Mesodermal cell (in vitro differentiated cells): ENCODE data around the gene HAPLN1.
A peak's percentile ranks its signal among the peaks of the same experiment; 100 is the strongest.

ENCODE experiments used
- H3K27ac ChIP-seq: 2 replicates; pipeline ENCODE4 v1.7.0; 2013; ENCODE audit warnings: mild to moderate bottlenecking, low read depth, low read length, moderate library complexity; ENCODE audit not compliant: severe bottlenecking
- H3K36me3 ChIP-seq: 2 replicates; pipeline ENCODE4 v1.7.1; 2013; ENCODE audit warnings: mild to moderate bottlenecking, low read length, moderate library complexity; ENCODE audit not compliant: control insufficient read depth, insufficient read depth
- H3K4me1 ChIP-seq: one replicate; pipeline ENCODE4 v1.7.1; 2013; ENCODE audit warnings: mild to moderate bottlenecking, low read length; ENCODE audit not compliant: insufficient read depth, control insufficient read depth, poor library complexity, severe bottlenecking
- H3K4me3 ChIP-seq: 2 replicates; pipeline ENCODE4 v1.7.0; 2013; ENCODE audit warnings: low read length, control low read depth, mild to moderate bottlenecking; ENCODE audit not compliant: insufficient read depth, poor library complexity, severe bottlenecking; ENCODE audit errors: extremely low read depth
- H3K9me3 ChIP-seq: 2 replicates; pipeline ENCODE4 v1.7.1; 2013; ENCODE audit warnings: mild to moderate bottlenecking, low read length, moderate library complexity; ENCODE audit not compliant: control insufficient read depth
- WGBS, 2 experiments: methylation state at CpG; one replicate each; pipeline ENCODE4 v1.1.5; 2013; ENCODE audit warnings: missing lambda C conversion rate in 2 of 2; ENCODE audit not compliant: insufficient coverage in 2 of 2; 5-methylcytosine and 5-hydroxymethylcytosine counted together

The HAPLN1 gene

DNA sequence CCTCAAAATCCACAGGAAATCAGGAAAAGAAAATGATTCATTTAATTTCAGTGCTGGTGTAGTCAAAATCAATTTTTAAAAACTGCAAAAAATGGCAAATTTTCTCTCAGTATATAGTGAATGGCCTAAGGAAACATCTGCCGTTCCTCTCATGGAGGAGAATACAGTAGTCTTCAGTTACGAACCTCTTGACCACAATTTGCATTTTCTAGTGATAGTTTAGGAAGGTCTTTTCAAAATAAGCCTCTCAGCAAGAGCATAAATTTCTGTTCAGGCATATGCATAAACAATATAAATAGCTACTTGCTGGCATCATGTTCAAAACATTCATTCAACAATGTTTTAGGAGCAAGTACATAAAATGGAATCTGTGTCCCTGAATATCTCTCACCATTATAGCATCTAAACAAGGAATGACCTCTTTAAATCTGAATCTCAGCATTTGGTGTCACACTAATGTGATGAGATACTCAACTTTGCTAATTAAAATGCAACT lies 33.5 kb downstream of the HAPLN1 start:
- WGBS, 2 experiments = no CpG with 5 or more reads among the region's 2 CpGs
- no peaks in the 10 kb centered on the region for H3K9me3 ChIP-seq
- H3K27ac ChIP-seq = no peak overlapping the region
- H3K36me3 ChIP-seq = peaks cover 59% of the 10 kb centered on the region
- H3K4me1 ChIP-seq = no peaks in the 10 kb centered on the region
- no peak overlapping the region for H3K4me3 ChIP-seq

DNA sequence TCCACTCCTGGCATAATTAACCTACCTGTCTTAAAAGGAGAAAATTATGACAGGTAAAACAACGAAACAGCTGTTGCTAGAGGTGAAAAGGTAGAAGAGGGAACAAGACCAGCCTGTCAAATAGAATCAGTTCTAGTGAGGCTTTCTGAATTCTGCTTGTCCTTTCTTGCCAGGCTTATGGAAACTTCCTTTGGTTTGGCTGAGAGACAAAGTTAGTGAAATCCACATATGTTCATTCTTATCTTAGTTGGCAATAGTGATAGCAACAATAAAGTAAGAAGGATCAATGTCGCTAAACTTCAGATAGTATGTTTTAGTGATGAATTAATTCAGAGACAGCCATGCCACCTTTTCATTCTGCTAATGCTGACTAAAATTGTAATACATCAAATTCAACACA lies 34.4 kb downstream of the HAPLN1 start:
- no peak overlapping the region for H3K27ac ChIP-seq
- WGBS, 2 experiments = 100% methylated on average over 1 of the region's 2 CpGs
- no peak overlapping the region for H3K4me3 ChIP-seq
- no peaks in the 10 kb centered on the region for H3K4me1 ChIP-seq
- H3K36me3 ChIP-seq = peaks cover 55% of the 10 kb centered on the region
- no peaks in the 10 kb centered on the region for H3K9me3 ChIP-seq

DNA sequence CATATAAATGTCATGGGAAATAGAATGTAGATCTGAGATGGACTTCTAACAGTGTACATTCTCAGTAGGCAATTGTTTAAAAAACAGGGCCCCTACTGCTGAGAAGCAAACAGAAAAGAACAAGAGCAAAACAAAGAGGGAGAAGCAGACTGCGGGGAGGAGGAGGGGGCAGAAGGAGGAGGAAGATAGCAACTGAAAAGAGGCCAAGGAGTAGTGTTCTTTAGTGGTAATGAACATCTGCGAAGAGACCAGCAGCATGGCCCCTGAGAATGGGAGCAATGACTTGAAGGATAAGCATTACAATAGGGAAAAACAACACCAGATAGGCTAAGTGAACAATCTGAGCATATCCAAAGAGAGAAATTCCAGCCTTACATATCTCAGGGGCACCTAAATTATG lies 36.8 kb downstream of the HAPLN1 start:
- H3K4me3 ChIP-seq = no peak overlapping the region
- H3K4me1 ChIP-seq = no peaks in the 10 kb centered on the region
- H3K9me3 ChIP-seq = no peaks in the 10 kb centered on the region
- 57 to 65% methylated on average over 2 of the region's 2 CpGs for WGBS, 2 experiments
- no peak overlapping the region for H3K27ac ChIP-seq
- H3K36me3 ChIP-seq = peaks cover 45% of the 10 kb centered on the region

DNA sequence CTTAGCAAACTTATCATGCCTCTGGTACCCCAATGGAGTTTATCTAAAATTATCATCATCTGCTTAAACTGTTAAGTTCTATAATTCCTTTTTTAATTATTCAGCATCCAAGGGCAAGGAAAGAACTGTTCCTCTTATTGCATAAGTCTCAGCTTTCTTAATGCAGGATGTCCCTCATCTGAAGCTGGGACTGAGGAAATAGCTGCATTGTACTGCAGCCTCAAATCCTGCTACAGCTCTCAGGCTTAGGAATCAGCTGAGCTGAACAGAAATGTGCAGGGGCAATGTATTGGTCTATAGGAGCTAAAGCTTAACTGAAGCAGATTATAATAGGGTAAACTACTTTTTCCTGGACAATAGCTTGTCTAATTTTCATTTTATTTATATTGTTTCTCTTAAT lies 48.0 kb downstream of the HAPLN1 start:
- Histone ChIP-seq H3K4me3 (no peak overlapping the region), H3K36me3 (peaks cover 80% of the 10 kb centered on the region), H3K9me3 (no peaks in the 10 kb centered on the region), H3K27ac (no peak overlapping the region), H3K4me1 (no peaks in the 10 kb centered on the region)

DNA sequence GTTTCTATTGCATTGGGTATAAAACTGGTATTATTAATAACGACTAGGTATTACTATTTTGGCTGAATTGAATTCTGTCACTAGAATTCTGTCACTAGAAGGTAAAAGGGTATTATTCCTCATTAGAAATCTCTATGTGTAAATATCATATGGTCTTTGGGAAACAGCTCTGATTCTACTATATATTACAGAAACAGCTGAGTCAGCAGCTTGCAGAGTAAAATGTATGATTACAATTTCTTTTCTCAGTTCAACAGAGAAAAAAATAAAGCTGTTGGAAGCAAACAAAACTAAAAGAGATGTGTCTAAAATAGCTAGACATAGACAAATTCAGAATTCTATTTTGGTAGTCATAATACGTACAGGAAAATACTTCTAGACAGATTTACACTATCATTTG lies 48.5 kb downstream of the HAPLN1 start:
- no peak overlapping the region for H3K4me3 ChIP-seq
- peaks cover 78% of the 10 kb centered on the region for H3K36me3 ChIP-seq
- no CpG with 5 or more reads among the region's 2 CpGs for WGBS, 2 experiments
- no peaks in the 10 kb centered on the region for H3K9me3 ChIP-seq
- no peaks in the 10 kb centered on the region for H3K4me1 ChIP-seq
- H3K27ac ChIP-seq = no peak overlapping the region

DNA sequence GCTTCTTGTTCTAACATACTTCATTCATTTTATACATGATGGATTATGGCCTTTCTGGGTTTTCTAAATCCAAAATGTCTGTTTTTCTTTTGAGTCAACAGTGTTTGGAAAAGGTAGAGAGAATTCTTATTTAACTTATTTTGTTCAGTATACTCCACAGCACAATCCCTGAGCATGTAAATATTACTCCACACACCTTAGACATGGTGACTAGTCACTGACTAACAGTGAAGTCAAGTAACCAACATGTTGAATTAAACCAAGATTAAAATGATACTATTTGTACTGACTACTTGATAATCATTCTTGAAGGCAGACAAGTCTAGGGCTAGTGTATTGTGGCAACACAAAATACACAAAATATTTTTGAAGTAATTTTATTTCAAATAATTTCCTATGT lies 55.0 kb downstream of the HAPLN1 start:
- Histone ChIP-seq H3K4me1 (no peaks in the 10 kb centered on the region), H3K4me3 (no peak overlapping the region)

DNA sequence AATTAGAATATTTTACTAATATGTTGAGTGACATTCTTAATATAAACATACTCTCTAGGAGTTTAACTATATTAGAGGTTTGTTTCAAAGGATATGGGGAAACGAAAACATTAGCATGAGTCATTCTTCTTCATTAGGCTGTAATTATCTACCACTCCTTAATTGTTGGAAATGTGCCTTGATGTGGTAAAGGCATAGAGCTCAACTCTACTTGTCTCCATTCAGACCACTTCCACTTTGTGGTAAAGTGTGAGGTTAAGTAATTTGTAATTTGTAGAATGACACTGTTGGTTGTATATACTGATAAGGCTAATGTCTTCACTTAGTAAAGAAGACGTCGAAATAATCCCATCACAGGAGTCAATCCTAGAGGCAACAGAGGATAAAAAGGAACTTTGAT lies 58.1 kb downstream of the HAPLN1 start:
- no CpG with 5 or more reads among the region's 3 CpGs for WGBS, 2 experiments
- no peaks in the 10 kb centered on the region for H3K9me3 ChIP-seq
- peaks cover 53% of the 10 kb centered on the region for H3K36me3 ChIP-seq
- no peak overlapping the region for H3K4me3 ChIP-seq
- no peaks in the 10 kb centered on the region for H3K4me1 ChIP-seq
- no peak overlapping the region for H3K27ac ChIP-seq

More for the DNA sequence above, 55.0 kb downstream of the HAPLN1 start:
- H3K9me3 ChIP-seq = no peaks in the 10 kb centered on the region
- peaks cover 62% of the 10 kb centered on the region for H3K36me3 ChIP-seq
- H3K27ac ChIP-seq = no peak overlapping the region

DNA sequence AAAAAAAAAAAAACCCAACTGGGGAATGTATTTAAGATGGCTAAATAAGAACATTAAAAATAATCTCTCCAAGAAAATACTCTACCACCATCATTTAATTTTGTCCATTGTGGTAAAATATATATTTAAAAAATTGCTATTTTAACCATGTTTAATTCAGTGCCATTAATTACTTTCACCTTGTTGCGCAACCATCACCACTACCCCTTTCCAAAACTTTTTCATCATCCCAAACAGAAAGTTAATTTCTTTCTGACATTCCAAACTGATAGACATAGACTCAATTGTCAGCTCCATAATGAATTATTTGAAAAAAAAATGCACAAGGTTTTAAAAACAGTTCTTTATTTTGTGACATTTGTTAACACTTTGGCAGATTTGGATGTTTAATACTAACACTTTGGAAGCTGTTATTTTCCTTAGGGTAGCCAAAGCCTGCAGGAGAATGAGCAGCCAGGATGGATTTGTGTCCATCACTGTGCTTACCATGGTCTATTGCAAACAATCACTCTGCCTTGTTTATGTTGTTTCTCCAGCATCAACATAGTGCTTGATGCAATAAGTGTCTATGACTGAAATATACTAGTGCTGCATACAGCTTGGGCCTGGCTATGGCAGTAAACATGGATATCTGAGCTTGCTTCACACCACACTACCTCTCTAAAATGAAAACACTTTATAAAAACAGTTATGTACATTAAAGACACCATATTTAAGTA lies 62.7 kb downstream of the HAPLN1 start:
- H3K4me1 ChIP-seq = no peaks in the 10 kb centered on the region
- H3K27ac ChIP-seq = no peak overlapping the region
- no peaks in the 10 kb centered on the region for H3K9me3 ChIP-seq
- WGBS, 2 experiments = no CpG with 5 or more reads among the region's 1 CpG
- H3K36me3 ChIP-seq = peaks cover 61% of the 10 kb centered on the region
- no peak overlapping the region for H3K4me3 ChIP-seq

DNA sequence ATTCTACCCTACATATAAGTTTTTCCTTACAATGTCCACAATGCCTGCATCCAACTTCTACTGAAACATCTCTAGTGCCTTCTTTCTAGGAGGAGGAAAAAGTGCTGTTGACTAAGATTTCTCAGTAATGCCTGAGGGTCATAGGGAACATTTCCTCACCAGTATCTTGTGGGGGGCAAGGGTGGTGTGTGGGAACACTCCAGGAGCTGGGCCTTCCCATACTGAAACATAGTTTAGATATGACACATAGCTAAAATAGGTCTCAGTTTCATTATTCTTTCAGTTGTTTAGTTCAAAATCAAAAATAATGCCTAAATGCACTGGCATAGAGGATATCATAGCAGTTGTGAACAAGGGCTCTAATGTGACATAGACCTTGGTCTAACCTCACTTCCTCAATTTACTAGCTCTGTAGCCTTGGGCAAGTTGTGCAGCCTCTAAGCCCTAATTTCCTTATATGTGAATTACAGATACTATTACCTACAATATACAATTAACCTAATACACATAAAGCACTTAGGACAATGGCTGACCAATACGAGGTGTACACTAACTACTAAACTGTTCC lies 66.1 kb downstream of the HAPLN1 start:
- no peaks in the 10 kb centered on the region for H3K9me3 ChIP-seq
- no peak overlapping the region for H3K4me3 ChIP-seq
- WGBS, 2 experiments = 100% methylated on average over 1 of the region's 1 CpG; no CpG with 5 or more reads in 1 of the 2 experiments
- H3K36me3 ChIP-seq = peaks cover 53% of the 10 kb centered on the region
- H3K4me1 ChIP-seq = no peaks in the 10 kb centered on the region
- H3K27ac ChIP-seq = no peak overlapping the region

DNA sequence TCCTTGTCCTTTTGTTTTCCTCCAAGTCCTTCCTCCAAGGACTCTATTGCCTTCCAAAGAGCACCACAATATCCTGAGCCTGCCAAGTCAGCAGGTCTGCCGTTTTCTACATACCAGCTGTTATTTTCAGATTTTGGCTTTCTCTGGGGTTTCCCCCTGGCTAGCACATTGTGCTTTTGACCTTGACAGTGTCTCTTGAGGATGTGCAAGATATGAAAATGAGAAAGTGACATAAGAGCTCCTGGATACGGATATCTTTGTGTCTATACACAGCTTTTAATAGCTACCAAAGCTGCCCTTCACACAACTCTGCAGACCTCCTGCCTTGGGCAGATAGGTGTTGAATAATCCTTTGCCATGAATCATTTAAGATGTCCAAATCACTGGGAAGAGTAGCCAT lies 67.0 kb downstream of the HAPLN1 start:
- Histone ChIP-seq H3K4me1 (no peaks in the 10 kb centered on the region), H3K4me3 (no peak overlapping the region), H3K36me3 (peaks cover 48% of the 10 kb centered on the region), H3K27ac (no peak overlapping the region), H3K9me3 (no peaks in the 10 kb centered on the region)
- 63 to 100% methylated on average over 1 of the region's 2 CpGs for WGBS, 2 experiments

DNA sequence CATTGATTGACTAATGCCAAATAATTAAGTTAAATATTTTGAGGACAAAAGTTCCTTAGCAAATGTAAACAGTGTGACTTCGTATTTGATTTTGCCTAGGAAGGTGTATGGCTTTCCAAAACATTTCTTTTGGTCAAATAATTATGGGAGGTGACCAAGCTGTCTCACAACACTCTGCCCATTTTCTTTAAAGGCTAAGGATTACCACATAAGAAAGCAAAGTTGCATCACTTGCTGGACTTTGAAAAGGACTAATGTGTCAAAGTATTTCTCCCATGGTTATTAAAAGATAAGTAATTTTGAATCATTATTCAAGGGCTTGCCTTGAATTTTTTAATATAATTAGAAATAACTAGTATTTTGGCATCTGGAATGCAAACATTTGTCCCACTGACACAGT lies 74.7 kb downstream of the HAPLN1 start:
- H3K4me1 ChIP-seq = no peaks in the 10 kb centered on the region
- H3K4me3 ChIP-seq = no peak overlapping the region
- no peaks in the 10 kb centered on the region for H3K9me3 ChIP-seq
- H3K36me3 ChIP-seq = peaks cover 40% of the 10 kb centered on the region
- H3K27ac ChIP-seq = peak overlapping the region; percentile 18
- no CpG with 5 or more reads among the region's 1 CpG for WGBS, 2 experiments
